HEK293 (cell line): ENCODE results near the gene SVOPL.

Experiments used
- CTCF ChIP-seq: fragments of 450-650 bp; formaldehyde crosslinking; IDR thresholded peaks from 2 replicates; pipeline ENCODE4 v1.5.1; 2016; ENCODE audit warnings: missing biosample characterization, missing genetic modification characterization
- ZBTB7A ChIP-seq: fragments of 450-650 bp; formaldehyde crosslinking; IDR thresholded peaks from 2 replicates; pipeline ENCODE4 v1.5.1; 2016; ENCODE audit warnings: low read depth, missing biosample characterization, missing genetic modification characterization
- ZNF19 ChIP-seq: fragments of 450-650 bp; formaldehyde crosslinking; IDR thresholded peaks from 2 replicates; pipeline ENCODE4; 2016; ENCODE audit warnings: missing biosample characterization, missing genetic modification characterization, low read depth
- ZNF214 ChIP-seq: fragments of 450-650 bp; formaldehyde crosslinking; IDR thresholded peaks from 2 replicates; pipeline ENCODE4 v1.5.1; 2017; ENCODE audit warnings: missing biosample characterization, mild to moderate bottlenecking, missing genetic modification characterization, borderline replicate concordance
- ZNF24 ChIP-seq: fragments of 450-650 bp; formaldehyde crosslinking; IDR thresholded peaks from 2 replicates; pipeline ENCODE4 v1.5.1; 2016; ENCODE audit warnings: missing biosample characterization, missing genetic modification characterization
- ZNF274 ChIP-seq, 2 experiments: fragments of 200-500 bp in 1 of 2; fragments of 450-650 bp in 1 of 2; sonication (Bioruptor generic) in 1 of 2; formaldehyde crosslinking in 1 of 2; IDR thresholded peaks; 2 replicates each; pipeline versions ENCODE4 v1.5.1 to v1.6.1; 2014 to 2016; ENCODE audit warnings: borderline replicate concordance in 1 of 2, inconsistent platforms in 1 of 2, low read length in 1 of 2, missing biosample characterization in 1 of 2, missing genetic modification characterization in 1 of 2
- ZNF335 ChIP-seq: fragments of 450-650 bp; formaldehyde crosslinking; conservative IDR thresholded peaks from 2 replicates; pipeline ENCODE4 v1.5.1; 2016; ENCODE audit warnings: missing biosample characterization, missing genetic modification characterization
- ZNF768 ChIP-seq: fragments of 450-650 bp; formaldehyde crosslinking; IDR thresholded peaks from 2 replicates; pipeline ENCODE4 v1.5.1; 2018; ENCODE audit warnings: missing biosample characterization, mild to moderate bottlenecking, missing genetic modification characterization
- ZNF837 ChIP-seq: fragments of 450-650 bp; formaldehyde crosslinking; IDR thresholded peaks from 2 replicates; pipeline ENCODE4 v1.5.1; 2016; ENCODE audit warnings: missing biosample characterization, missing genetic modification characterization
- TF ChIP-seq, protein P1 (sequence below): fragments of 450-650 bp; formaldehyde crosslinking; IDR thresholded peaks from 2 replicates; pipeline ENCODE4 v1.5.1; 2016; ENCODE audit warnings: missing biosample characterization, missing genetic modification characterization
- TF ChIP-seq, protein P2 (sequence below): fragments of 450-650 bp; formaldehyde crosslinking; IDR thresholded peaks from 2 replicates; pipeline ENCODE4 v1.5.1; 2017; ENCODE audit warnings: missing biosample characterization, missing genetic modification characterization

GRCh38 chr7:138632384-138632783, 68.8 kb downstream of the SVOPL start:
- TF ChIP-seq CTCF (tag by site-specific recombination) (no peak), ZNF768 (no peak), ZNF24 (tag by site-specific recombination) (no peak), ZBTB7A (tag by site-specific recombination) (no peak), ZNF274 (IDR thresholded peaks at IDR 0.05; ENCODE audit: low read length) (no peak), ZNF274 (tag by site-specific recombination; IDR thresholded peaks at IDR 0.05; ENCODE audit: borderline replicate concordance) (no peak), ZNF19 (tag by site-specific recombination) (no peak), ZNF335 (tag by site-specific recombination) (no peak), ZNF214 (no peak), ZNF837 (tag by site-specific recombination) (no peak)
- TF ChIP-seq, protein P1, sequence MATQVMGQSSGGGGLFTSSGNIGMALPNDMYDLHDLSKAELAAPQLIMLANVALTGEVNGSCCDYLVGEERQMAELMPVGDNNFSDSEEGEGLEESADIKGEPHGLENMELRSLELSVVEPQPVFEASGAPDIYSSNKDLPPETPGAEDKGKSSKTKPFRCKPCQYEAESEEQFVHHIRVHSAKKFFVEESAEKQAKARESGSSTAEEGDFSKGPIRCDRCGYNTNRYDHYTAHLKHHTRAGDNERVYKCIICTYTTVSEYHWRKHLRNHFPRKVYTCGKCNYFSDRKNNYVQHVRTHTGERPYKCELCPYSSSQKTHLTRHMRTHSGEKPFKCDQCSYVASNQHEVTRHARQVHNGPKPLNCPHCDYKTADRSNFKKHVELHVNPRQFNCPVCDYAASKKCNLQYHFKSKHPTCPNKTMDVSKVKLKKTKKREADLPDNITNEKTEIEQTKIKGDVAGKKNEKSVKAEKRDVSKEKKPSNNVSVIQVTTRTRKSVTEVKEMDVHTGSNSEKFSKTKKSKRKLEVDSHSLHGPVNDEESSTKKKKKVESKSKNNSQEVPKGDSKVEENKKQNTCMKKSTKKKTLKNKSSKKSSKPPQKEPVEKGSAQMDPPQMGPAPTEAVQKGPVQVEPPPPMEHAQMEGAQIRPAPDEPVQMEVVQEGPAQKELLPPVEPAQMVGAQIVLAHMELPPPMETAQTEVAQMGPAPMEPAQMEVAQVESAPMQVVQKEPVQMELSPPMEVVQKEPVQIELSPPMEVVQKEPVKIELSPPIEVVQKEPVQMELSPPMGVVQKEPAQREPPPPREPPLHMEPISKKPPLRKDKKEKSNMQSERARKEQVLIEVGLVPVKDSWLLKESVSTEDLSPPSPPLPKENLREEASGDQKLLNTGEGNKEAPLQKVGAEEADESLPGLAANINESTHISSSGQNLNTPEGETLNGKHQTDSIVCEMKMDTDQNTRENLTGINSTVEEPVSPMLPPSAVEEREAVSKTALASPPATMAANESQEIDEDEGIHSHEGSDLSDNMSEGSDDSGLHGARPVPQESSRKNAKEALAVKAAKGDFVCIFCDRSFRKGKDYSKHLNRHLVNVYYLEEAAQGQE, result no peak
- TF ChIP-seq, protein P2, sequence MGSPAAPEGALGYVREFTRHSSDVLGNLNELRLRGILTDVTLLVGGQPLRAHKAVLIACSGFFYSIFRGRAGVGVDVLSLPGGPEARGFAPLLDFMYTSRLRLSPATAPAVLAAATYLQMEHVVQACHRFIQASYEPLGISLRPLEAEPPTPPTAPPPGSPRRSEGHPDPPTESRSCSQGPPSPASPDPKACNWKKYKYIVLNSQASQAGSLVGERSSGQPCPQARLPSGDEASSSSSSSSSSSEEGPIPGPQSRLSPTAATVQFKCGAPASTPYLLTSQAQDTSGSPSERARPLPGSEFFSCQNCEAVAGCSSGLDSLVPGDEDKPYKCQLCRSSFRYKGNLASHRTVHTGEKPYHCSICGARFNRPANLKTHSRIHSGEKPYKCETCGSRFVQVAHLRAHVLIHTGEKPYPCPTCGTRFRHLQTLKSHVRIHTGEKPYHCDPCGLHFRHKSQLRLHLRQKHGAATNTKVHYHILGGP (tag by site-specific recombination), result no peak
